Lower leg skin (tissue), 3 donors: ENCODE data around the gene TRIP4.

Experiments
- POLR2A ChIP-seq, 2 donors: fragments of 450-650 bp; IDR thresholded peaks; one replicate each; pipeline ENCODE4 v1.6.1; 2016 to 2017; ENCODE audit warnings: antibody characterized with exemption in 2 of 2, mild to moderate bottlenecking in 1 of 2, moderate library complexity in 1 of 2
- TF ChIP-seq, protein P1 (sequence below), 3 donors: fragments of 450-650 bp; IDR thresholded peaks; one replicate each; pipeline ENCODE4 v1.5.1; 2016; ENCODE audit warnings: antibody characterized with exemption in 3 of 3, mild to moderate bottlenecking in 3 of 3, moderate library complexity in 2 of 3

DNA sequence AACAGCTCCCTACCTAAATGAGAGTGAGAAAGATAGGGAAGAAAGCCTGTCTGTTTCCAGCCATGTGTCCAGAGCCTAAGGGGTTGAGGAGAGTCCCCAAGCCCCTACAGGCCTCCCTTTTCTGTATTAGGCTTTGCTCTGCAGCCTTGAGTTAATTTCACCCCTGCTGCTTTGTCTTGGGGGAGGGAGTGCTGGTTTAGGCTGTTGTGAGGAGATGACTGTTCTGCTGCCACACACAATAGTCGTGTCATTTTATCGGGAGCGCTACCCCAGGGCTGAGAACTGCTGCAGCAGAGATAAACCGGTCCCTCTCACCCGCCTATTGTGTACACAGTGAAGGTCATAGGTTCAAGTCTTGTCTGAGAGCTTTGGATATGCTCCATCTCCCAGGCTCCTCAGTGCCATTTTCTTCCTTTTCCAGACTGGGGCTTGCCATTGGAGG is 74.1 kb downstream of the TRIP4 start:
- TF ChIP-seq, protein P1, sequence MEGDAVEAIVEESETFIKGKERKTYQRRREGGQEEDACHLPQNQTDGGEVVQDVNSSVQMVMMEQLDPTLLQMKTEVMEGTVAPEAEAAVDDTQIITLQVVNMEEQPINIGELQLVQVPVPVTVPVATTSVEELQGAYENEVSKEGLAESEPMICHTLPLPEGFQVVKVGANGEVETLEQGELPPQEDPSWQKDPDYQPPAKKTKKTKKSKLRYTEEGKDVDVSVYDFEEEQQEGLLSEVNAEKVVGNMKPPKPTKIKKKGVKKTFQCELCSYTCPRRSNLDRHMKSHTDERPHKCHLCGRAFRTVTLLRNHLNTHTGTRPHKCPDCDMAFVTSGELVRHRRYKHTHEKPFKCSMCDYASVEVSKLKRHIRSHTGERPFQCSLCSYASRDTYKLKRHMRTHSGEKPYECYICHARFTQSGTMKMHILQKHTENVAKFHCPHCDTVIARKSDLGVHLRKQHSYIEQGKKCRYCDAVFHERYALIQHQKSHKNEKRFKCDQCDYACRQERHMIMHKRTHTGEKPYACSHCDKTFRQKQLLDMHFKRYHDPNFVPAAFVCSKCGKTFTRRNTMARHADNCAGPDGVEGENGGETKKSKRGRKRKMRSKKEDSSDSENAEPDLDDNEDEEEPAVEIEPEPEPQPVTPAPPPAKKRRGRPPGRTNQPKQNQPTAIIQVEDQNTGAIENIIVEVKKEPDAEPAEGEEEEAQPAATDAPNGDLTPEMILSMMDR (IDR thresholded peaks at IDR 0.05) = no peak
- no peak for TF ChIP-seq POLR2A (IDR thresholded peaks at IDR 0.05)
